HG03520 (cell line): ENCODE data around the gene RAB18.
"Not testable (repeated sequence)": the region's sequence is repeated elsewhere in the genome, so short reads cannot be mapped to it uniquely, and the experiment has no call there.

Source experiments
- ATAC-seq: cut with Tn5 transposase; IDR thresholded peaks from one replicate; pipeline ENCODE4 v1.9.1; 2021; ENCODE audit warnings: mild to moderate bottlenecking, moderate library complexity; ENCODE audit not compliant: unreplicated experiment

Gene RAB18

GRCh38 chr10:27504007-27504807 lies at the start of gene RAB18:
Gene RAB18, plus strand, starts transcription at chr10:27504304. Its CDS starts 66 bp downstream, at chr10:27504370.
- ATAC-seq: peak; percentile 94

- no peak for ATAC-seq
Observed at GRCh38 chr10:27454837-27455236, 49.3 kb upstream of the RAB18 start.

GRCh38 chr10:27457261-27457945 lies 46.7 kb upstream of the RAB18 start:
- no peak for ATAC-seq

- no peak for ATAC-seq
Observed at GRCh38 chr10:27457966-27458365, 46.1 kb upstream of the RAB18 start.

- ATAC-seq: no peak
Observed at GRCh38 chr10:27461312-27461711, 42.8 kb upstream of the RAB18 start.

- ATAC-seq: no peak
Observed at GRCh38 chr10:27463961-27464360, 40.1 kb upstream of the RAB18 start.

GRCh38 chr10:27464993-27465392 lies 39.1 kb upstream of the RAB18 start:
- no peak for ATAC-seq

GRCh38 chr10:27465596-27465995 lies 38.5 kb upstream of the RAB18 start:
- not testable (repeated sequence) for ATAC-seq

GRCh38 chr10:27470885-27471284 lies 33.2 kb upstream of the RAB18 start:
- no peak for ATAC-seq

- ATAC-seq: no peak
Observed at GRCh38 chr10:27474741-27475140, 29.4 kb upstream of the RAB18 start.

- no peak for ATAC-seq
Observed at GRCh38 chr10:27479016-27479415, 25.1 kb upstream of the RAB18 start.

- ATAC-seq: no peak
Observed at GRCh38 chr10:27481486-27481885, 22.6 kb upstream of the RAB18 start.

- ATAC-seq: no peak
Observed at GRCh38 chr10:27482984-27483956, 20.8 kb upstream of the RAB18 start.

GRCh38 chr10:27485368-27485767 lies 18.7 kb upstream of the RAB18 start:
- ATAC-seq: no peak

GRCh38 chr10:27485986-27486385 lies 18.1 kb upstream of the RAB18 start:
- no peak for ATAC-seq

GRCh38 chr10:27490807-27491206 lies 13.3 kb upstream of the RAB18 start:
- ATAC-seq: no peak

GRCh38 chr10:27494116-27494805 lies 9.8 kb upstream of the RAB18 start:
- ATAC-seq: no peak

- ATAC-seq: no peak
Observed at GRCh38 chr10:27496137-27496536, 8.0 kb upstream of the RAB18 start.

GRCh38 chr10:27500096-27500495 lies 4.0 kb upstream of the RAB18 start:
- ATAC-seq: no peak

GRCh38 chr10:27500886-27501285 lies 3.2 kb upstream of the RAB18 start:
- ATAC-seq: no peak
